IPS DF 4.7 (cell line): ENCODE results near the gene CCDC38.
"Not testable (repeated sequence)": the region's sequence is repeated elsewhere in the genome, so short reads cannot be mapped to it uniquely, and the experiment has no call there.

Experiments used
- DNase-seq: peaks from one replicate; pipeline ENCODE4 v3.0.0-alpha.2; 2013; ENCODE audit warnings: low spot score; ENCODE audit errors: extremely low read depth

Gene CCDC38

DNA sequence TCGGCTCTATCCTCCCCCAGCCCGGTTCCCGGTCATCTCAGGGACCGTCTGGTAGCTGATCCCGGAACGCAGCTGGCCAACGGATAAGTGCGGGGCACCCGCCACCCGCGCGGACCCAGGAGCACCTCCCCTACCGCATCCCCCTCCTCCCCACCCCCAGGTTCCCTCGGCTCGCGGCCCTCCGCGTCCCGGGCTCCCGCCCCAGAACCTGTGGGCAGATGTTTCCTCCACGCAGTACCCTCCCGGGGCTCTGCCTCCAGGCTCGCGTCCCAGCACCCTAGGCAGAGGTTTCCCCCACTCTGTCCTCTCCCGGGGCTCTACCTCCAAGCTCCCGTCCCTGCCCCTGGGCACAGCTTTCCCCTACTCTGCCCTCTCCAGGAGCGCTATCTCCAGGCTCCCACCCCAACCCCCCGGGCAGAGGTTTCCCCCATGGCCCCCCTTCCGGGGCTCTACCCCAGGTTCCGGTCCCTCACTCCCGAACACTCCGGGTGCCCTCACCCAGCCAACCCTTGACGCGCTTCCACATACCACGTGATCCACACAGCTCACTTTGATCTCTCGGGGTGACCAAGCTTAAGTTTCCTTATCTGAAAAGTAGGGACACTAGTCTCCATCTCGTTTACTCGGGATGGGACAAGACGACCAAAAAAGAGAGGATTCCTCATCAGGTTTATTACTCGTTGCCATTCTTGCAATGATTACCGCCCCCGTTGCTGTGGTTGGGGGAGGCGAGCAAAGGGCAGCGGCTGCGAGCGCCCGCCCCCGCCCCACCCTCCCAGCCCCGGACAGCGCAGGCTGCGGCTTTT is at the start of gene CCDC38:
CCDC38 (minus strand) TSS at position 91 of the 806 bp plus-strand sequence. CDS start 6,105 bp downstream, outside the sequence.
- no peak for DNase-seq

DNA sequence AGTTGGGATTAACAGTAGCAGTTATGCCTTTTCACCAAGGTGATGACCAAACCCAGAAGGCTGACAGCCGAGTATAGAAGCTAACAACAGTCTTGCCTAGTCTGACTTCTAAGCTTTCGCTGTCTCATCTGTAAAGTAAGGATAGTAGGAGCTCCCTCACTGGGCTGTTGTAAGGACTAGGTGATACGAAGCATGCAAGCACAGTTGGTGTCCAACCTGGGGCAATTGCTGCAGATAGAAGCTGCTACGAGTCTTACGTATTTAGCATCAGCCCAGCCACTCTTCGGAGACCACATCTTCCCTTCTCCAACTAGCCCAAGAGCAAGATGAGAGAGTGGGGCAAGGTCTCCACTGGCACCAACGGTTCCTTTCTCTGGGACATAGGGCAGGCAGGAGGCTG is 47.7 kb upstream of the CCDC38 start:
- DNase-seq: no peak

DNA sequence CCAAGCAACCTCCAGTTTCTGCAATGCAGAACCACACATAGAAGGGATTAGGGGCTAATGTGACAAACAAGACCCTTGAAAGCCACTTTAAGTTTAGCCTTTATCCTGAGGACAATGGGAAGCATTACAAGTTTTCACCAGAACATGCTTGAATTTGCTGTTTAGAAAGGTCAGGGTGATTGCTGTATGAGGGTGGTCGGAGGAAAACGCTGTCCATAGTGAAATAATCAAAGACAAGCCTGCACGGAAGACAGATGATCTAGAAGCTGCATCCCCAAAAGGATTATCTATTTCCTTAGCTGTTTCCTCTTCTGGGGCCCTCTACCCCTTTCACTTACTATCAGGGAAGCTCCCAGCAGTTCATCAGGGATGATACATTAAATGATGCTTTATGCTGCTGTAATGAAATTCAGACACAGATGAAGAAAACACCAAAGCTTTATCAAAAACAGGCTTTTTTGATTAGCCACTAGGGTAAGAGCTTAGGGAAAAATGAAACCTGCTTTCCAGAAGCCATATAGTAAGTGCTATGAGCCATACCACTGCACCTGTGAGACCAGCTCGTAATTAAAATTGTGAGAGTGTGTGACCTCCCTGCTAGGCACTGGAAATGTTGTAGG is 47.2 kb upstream of the CCDC38 start:
- no peak for DNase-seq

DNA sequence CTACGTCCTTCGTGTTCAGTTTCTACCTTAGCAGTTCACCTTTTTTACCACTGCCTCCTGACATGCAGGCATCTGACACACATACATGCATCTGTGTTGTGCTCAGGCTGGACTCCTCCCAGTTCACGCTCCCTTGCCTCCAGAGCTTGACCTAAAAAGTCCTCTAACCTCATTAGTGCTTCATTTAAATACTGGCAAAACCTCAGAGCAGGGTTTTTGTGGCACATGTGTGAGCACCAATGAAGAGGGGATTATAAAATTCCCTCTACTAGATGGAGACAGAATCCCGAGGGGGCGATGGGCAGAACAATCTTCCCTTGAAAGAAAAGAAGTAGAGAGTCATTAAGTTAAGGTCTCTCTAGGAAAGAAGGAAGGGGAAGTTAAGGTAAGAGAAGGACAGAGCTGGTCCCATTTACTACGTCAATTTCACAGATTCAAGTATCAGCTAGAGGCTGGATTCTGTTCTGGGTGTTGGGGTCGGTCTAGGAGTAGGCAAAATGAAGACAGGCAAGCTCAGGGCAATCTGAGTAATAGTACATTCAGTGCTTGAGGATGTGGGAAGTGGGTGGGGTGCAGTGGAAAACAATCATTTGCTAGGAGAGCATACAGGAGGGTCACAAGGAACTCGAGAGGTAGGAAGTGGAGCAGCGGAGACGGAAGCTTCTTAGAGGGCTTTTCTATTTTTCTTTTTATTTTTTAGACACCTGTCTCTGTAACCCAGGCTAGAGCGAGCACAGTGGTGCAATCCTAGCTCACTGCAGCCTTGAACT is 46.3 kb upstream of the CCDC38 start:
- DNase-seq: no peak

DNA sequence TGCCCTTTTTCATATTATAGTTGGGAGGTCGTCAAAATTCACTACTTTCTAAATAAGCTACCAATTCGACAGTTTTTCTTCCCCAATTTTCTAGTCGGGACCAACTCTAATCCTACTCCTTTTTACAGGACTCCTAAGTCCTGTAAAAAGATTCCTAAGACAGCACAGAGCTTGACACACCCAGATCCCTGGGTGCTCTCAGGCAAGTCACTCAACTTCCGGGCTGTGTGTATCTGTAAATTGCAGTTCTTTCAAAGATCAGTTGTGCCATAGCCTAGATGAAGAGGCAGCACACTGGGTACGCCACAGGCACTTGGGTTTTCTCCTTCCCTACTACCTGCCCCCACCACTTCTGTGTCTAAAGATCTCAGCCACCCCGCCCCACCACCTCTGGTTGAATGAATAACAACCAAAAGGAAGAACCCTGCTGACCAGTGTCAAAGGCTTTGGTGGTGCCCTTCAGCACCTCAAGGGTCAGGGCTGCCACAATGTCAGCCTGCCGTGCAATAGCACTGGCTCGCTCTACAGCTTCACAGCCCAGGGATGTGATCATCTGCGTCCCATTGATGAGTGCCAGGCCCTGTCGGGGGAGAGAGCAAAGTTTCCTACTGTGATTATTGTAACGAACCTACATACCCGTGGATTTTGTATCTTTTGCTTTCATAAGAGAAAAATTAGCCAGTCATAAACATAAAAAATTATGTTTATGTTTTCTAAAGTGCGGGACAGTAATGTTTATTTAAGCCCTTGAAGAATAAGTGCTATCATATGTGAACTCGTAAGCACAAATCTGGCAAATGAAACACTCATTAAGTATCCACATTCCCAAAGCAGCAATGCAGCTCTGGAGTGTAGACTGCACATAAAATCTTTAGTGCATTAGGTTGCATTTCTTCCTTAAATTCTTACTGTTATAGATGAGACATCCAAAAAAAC is 44.5 kb upstream of the CCDC38 start:
- DNase-seq: no peak

DNA sequence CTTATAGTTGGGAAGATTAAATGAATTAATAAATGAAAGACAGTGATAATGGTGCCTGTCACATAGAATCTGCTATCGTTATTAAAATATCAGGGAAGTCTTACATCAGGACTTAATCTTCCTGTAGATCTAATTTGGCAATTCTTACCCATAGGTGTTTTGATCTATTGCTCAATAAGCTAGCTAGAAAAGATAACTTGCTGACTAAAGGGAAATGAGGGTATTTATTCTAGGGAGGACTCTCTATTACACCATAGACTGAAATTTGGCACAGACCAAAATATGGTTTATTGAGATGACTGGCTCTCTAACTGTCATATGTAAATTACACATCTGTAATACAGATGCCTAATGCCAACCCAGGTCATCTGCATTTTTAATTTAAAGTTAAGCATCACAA is 42.3 kb upstream of the CCDC38 start:
- DNase-seq: no peak

DNA sequence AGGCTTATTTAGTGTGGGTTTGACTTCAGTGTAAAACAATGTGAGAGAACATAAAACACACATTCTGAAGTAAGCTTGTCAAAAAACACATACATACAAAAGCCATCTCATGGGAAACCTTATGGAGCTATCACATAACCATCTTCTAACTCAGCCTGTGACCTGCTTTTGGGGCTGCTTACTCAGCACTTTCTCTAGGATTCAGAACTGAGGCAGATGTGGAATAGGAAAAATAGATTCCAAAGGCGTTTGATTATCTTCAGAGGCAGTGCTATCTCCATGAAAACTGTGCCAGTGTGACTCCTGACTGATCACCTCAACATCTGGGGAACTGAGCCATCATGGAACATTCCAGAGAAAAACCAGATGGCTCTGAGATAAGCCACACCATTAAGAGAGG is 40.2 kb upstream of the CCDC38 start:
- no peak for DNase-seq

DNA sequence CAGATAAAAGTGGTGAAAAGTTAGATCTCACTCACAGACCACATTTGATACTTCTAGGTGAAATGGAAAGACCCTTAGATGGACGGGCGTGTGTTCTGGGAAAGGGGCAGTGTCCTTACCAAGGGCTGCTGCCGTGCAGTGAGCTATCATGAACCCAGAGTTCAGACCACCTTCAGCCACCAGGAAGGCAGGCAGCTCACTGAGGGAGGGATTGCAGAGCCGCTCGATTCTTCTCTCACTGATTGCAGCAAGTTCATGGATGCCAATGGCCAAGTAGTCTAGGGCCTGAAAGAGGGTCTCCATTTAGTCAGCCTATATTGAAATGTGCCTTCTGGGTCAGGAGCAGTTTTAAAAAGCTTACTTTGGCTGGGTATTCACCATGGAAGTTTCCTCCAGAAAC is 38.0 kb upstream of the CCDC38 start:
- DNase-seq: no peak

DNA sequence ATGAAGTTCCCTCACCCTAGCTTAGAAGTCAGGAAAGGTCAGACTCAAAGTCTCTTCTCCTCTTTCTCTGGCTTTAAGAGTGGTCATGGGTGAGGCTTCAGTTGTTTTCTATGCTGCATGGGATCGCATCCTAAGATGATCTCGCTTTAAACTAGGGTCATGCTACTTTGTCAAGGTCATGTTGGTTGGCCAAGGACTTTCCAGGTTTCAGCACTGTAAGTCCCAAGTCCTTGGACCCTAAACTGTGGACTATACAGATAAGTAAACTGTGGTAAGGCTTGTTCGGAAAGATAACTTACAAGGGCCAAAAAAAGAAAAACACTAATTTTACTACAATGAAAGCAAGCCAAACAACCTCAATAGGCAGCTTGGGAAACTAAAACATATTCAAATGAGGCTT is 36.4 kb upstream of the CCDC38 start:
- DNase-seq: no peak

DNA sequence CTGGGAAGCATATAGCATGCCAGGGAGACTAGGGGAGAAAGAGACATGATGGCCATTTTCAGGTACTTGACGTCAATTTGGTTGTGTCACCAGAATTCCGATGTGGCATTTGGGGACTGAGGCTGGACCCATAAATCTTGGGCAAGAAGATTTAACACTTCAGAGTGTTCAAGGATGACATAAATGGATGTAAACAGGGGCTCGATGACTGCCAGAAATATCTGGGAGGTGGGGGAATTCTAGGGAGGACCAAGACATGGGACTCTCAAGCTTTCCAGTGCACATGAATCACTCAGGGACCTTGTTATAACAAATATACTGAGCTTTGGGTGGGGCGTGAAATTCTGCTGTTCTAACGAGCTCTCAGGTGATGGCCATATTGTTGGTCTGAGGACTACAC is 35.9 kb upstream of the CCDC38 start:
- DNase-seq: no peak

DNA sequence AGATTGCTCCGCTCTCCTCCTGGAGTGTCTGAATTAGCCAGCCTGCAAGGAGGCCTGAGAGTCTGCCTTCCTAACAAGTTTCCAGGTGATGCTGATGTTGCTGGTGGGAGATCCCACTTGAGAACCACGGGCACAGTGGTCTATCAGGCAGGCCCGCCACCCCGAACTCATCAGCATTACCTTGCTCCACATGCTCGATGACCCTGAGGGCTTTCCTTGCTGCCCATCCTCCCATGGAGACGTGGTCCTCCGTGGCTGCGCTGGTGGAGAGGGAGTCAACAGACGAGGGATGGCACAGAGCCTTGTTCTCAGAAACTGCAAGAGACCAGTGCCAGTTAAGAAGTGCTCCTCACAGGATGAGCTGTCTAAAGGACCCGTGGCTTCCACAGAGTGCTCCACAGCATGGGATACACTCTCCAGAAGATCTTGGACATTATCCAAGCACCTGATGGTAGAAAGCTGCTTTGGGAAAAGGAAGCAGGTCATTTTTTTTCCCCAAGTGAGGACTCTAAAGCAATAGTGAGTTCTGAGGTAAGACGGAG is 35.4 kb upstream of the CCDC38 start:
- no peak for DNase-seq

DNA sequence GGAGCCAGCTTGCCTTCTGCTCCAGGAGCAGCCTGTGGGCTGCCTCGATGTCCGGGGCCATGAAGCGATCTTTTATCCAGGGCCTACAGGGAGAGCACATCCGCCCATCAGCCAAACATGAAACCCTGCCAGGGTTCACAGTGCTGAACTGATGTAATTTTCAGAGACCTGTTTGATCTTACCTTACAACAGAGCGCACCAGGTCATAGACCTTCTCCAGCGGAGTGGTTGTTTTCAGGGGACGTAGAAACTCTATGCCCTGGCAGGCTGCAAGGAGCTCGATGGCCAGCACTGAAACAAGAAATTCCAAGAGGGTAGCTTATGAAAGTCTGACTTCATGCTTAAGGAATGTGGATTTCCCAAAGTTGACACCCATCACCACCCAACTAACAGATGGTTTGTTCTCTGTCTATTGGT is 34.0 kb upstream of the CCDC38 start:
- no peak for DNase-seq

DNA sequence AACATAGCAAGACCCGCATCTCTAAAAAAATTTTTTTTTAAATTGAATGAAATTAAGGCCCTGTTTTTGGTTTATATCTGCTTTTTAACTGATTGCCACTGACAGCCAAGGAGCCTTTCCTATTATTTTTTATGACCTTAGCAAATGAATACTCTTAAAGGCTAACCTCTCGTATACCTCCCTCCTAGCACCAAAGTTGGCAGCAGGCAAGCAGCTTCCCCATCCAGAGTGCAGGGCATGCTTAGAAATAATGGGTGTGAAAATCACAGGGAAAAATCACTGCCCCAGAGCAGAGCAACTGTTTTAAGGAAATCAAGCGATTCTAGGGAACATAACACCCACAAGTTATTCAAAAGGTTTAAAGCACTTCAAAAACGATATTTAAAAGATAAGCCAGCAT is 33.1 kb upstream of the CCDC38 start:
- DNase-seq: no peak

DNA sequence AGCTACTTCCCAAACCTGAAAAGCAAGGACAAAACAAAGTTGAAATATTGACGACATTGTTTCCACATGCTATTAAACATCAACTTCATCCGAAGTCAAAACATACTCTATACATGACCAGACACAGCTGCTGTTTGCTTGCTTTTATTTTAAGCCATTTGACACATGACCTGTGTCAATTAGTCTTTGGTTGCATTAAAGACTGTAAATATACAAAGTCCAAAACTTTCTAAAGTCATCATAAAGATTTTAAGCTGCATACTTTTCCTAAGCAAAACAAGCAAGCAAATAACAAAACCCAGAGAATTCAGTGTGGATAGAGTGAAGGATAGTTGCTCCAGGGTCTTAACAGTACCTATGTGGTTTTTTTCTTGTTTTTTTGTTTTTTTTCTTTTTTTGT is 31.9 kb upstream of the CCDC38 start:
- no peak for DNase-seq

DNA sequence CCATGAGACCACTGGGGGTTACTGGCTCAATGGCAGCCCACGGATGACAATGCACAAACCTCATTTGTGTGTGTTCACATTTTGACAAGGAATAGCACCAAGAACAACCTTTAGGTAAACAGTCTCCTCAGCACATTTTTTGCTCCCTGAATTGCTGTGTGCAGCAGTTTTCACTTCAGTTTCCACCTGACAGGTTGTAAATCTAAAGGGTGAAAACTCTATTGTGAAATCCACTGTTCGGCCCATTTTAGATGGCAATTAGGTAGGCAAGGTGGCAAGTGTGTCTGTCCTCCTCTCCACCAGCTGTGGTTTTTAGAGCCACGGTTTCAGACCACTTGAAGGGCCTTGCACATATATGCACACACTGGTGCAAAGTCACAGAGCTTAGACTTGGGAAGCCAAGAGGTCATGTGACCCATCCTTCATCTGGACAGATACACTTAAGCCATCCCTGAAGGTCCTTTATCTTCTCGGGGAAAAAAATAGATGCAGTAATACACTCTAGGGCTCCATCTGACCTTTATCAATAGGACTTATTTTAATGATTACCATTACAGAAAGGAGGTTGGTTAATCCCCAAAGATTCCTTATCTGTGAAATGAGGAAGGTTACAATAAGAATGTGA is 30.5 kb upstream of the CCDC38 start:
- DNase-seq: no peak

DNA sequence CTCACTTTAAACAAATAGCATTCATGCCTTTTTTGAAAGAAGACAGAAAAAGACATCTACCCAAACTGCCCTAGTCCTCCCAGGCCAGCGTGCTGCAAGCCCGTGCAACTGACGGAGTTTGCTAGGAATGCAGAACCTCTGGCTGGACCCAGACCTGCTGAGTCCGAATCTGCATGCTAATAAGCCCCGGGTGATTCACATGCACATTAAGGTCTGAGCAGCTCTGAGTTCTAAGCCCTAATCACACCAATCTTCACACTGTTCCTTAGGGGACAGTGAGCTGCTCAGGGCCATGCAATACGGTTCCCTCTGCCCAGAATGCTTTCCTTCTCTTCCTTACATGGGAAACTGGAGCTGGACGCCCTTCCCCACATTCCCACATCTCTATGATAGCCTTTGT is 28.5 kb upstream of the CCDC38 start:
- DNase-seq: peak; percentile 92

DNA sequence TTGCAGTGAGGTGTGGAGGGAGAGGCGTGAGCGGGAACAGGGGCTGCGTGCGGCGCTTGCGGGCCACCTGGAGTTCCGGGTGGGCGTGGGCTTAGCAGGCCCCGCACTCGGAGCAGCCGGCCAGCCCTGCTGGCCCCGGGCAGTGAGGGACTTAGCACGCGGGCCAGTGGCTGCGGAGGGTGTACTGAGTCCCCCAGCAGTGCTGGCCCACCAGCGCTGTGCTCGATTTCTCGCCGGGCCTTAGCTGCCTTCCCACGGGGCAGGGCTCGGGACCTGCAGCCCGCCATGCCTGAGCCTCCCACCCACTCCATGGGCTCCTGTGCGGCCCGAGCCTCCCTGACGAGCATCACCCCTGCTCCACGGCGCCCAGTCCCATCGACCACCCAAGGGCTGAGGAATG is 26.7 kb upstream of the CCDC38 start:
- not testable (repeated sequence) for DNase-seq

DNA sequence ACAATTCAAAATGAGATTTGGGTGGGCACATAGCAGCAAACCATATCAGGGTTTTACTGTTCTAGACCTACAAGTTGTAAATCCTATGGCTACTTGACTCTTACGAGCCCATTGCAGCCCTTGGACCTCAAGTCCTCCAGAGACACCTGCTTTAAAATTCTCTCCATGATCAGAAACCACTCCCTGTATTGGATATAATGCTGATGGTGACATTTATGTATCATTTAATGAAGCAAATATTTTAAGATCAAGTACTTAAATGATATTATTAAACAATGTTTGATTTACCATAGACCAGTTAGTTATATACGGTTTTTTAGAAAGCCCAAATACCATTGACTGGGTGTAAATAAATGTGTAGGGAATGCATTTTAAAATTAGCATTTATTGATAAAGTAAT is 24.9 kb upstream of the CCDC38 start:
- no peak for DNase-seq

DNA sequence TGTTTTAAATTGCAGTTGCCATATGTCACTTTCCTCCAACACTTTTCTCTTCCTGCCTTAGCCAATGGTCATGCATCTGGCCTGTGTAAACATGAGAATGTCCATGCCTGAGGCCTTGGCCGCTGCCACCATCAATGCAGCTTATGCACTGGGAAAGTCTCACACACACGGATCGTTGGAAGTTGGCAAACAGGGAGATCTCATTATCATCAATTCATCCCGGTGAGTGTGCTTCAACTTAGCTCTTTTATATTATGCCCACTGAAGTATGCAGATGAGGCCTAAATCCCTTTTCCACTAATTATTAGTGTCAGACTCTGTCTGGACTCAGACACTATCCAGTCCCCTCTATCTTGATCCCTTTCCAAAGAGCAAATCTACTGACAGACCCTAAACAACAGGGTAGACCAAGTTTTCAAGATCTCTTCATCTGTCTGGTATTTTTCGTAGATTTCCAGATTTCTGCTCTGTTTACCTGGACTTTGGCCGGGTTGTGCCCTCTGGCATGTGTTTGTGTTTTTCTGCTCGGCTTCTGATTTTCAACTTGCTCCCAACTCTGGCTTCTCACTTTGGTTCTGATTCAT is 24.0 kb upstream of the CCDC38 start:
- DNase-seq: no peak

DNA sequence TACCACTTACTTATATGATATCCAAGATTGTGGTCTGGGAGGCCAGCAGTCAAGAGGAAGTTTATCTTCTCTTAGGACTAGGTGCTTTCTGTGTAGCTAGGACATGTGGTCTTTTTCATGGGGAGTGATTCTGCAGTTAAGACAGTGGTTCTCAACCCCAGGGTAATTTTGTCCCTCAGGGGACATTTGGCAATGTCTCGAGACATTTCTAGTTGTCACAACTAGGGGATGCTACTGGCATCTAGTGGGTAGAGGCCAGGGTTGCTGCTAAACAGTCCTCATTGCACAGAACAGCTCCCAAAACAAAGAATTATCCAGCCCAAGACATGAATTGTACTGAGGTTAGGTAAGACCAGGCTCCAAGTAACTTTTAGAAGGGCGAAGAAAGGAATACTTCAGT is 20.7 kb upstream of the CCDC38 start:
- DNase-seq: no peak
